Right lobe of liver (tissue), 6 donors: ENCODE measurements around the gene LCE1E. TPM values are rescaled to one million over a fixed set of nuclear protein-coding genes. Genes with fewer than 3 reads are reported as not detected.

Source experiments
- ATAC-seq, 4 donors: fragments of 200-7000 bp; cut with Tn5 transposase; one replicate each; pipeline ENCODE4 v1.9.1; 2020; ENCODE audit warnings: mild to moderate bottlenecking in 4 of 4, moderate library complexity in 4 of 4
- DNase-seq, 3 donors: peaks; one replicate each; pipeline ENCODE4 v3.0.0-alpha.2; 2020
- H3K27ac ChIP-seq, 3 donors: fragments of 200-600 bp; one replicate each; pipeline ENCODE4 v1.8.0; 2022
- H3K27me3 ChIP-seq, 2 donors: fragments of 200-600 bp; one replicate each; pipeline ENCODE4 v1.8.0; 2022
- H3K36me3 ChIP-seq, 4 donors: fragments of 200-600 bp; sonication (generic) in 1 of 4; one replicate each; pipeline versions ENCODE4 v1.5.1 to v1.8.0; 2017 to 2022; ENCODE audit warnings: control low read depth in 1 of 4
- H3K4me1 ChIP-seq, 4 donors: fragments of 200-600 bp; sonication (generic) in 1 of 4; one replicate each; pipeline versions ENCODE4 v1.5.1 to v1.8.0; 2017 to 2022; ENCODE audit warnings: control low read depth in 1 of 4
- H3K4me3 ChIP-seq, 3 donors: fragments of 200-600 bp; one replicate each; pipeline ENCODE4 v1.8.0; 2022
- H3K9me3 ChIP-seq, 4 donors: fragments of 200-600 bp; sonication (generic) in 1 of 4; one replicate each; pipeline versions ENCODE4 v1.5.1 to v1.8.0; 2017 to 2022; ENCODE audit warnings: control low read depth in 1 of 4
- POLR2A ChIP-seq: fragments of 450-650 bp; IDR thresholded peaks from one replicate; pipeline ENCODE4 v1.6.1; 2017; ENCODE audit warnings: antibody characterized with exemption, mild to moderate bottlenecking
- WGBS: methylation state at CpG from one replicate; pipeline ENCODE4 v1.1.6; 2018; ENCODE audit warnings: low coverage, low lambda C conversion rate; ENCODE audit not compliant: insufficient coverage; ENCODE audit errors: missing lambda C conversion rate; 5-methylcytosine and 5-hydroxymethylcytosine counted together
- intact Hi-C, 2 donors: fragments of 100-400 bp; cut with DNase I; formaldehyde crosslinking; loops; one replicate each; pipeline versions ENCODE4 v1.11.2 to v1.14.1; 2022
- total RNA-seq, 6 experiments: library from RNA; depleted of rRNA in 2 of 6; stranded (reverse); fragments of >200 nt in 2 of 6; fragmentation: NEBNext Ultra II Directional in 3 of 6; extraction: Animal tissue kit (Norgen Biotek cat#: 25700) in 3 of 6; gene quantifications; one replicate each; pipeline versions ENCODE4 v1.1.0 to v1.2.4, GENCODE V29; 2016 to 2023
- TF ChIP-seq, protein P1 (sequence below), 4 donors: fragments of 200-600 bp in 3 of 4; fragments of 450-650 bp in 1 of 4; IDR thresholded peaks; one replicate each; pipeline versions ENCODE4 v1.5.1 to v1.8.0; 2016 to 2022; ENCODE audit warnings: antibody characterized with exemption in 4 of 4, mild to moderate bottlenecking in 2 of 4
- donor health status: DM: no; HTN: yes; CAD: no.
- donor health status: DM: no; HTN: no; CAD: no.
- donor health status: DM: no; HTN: no; CAD: no.
- donor health status: DM: no; HTN: yes; CAD: no.
- donor health status: DM: no; HTN: yes; CAD: no.

Gene LCE1E
- total RNA-seq, 6 experiments from 2014 or later = not detected

DNA sequence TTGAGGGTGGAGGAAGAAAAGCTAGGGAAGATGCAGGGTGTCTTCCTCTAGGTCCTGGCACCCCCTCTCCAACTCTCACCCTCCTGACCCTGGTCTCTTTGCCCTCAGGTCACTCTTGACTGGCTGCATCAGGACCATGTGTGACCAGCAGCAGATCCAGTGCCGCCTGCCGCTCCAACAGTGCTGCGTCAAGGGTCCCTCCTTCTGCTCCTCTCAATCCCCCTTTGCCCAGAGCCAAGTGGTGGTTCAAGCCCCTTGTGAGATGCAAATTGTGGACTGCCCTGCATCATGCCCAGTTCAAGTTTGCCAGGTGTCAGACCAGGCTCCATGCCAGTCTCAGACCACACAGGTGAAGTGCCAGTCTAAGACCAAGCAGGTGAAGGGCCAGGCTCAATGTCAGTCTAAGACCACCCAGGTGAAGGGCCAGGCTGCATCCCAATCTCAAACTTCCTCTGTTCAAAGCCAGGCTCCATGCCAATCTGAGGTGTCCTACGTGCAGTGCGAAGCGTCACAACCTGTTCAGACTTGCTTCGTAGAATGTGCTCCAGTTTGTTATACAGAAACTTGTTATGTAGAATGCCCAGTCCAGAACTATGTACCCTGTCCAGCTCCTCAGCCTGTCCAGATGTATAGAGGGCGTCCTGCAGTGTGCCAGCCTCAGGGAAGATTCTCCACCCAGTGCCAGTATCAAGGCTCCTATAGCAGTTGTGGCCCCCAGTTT lies 26.4 kb upstream of the LCE1E start:
- Histone ChIP-seq H3K27me3 (no peaks in the 10 kb centered on the region), H3K36me3 (no peaks in the 10 kb centered on the region), H3K4me1 (no peaks in the 10 kb centered on the region), H3K9me3 (no peaks in the 10 kb centered on the region), H3K27ac (no peak overlapping the region), H3K4me3 (no peak overlapping the region)
- intact Hi-C loops = no loop called here
- no peak for DNase-seq
- ATAC-seq = no peak
- WGBS = 81% methylated on average over 3 of the region's 8 CpGs
- TF ChIP-seq POLR2A = no peak
- TF ChIP-seq, protein P1, sequence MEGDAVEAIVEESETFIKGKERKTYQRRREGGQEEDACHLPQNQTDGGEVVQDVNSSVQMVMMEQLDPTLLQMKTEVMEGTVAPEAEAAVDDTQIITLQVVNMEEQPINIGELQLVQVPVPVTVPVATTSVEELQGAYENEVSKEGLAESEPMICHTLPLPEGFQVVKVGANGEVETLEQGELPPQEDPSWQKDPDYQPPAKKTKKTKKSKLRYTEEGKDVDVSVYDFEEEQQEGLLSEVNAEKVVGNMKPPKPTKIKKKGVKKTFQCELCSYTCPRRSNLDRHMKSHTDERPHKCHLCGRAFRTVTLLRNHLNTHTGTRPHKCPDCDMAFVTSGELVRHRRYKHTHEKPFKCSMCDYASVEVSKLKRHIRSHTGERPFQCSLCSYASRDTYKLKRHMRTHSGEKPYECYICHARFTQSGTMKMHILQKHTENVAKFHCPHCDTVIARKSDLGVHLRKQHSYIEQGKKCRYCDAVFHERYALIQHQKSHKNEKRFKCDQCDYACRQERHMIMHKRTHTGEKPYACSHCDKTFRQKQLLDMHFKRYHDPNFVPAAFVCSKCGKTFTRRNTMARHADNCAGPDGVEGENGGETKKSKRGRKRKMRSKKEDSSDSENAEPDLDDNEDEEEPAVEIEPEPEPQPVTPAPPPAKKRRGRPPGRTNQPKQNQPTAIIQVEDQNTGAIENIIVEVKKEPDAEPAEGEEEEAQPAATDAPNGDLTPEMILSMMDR (IDR thresholded peaks at IDR 0.05) = no peak

DNA sequence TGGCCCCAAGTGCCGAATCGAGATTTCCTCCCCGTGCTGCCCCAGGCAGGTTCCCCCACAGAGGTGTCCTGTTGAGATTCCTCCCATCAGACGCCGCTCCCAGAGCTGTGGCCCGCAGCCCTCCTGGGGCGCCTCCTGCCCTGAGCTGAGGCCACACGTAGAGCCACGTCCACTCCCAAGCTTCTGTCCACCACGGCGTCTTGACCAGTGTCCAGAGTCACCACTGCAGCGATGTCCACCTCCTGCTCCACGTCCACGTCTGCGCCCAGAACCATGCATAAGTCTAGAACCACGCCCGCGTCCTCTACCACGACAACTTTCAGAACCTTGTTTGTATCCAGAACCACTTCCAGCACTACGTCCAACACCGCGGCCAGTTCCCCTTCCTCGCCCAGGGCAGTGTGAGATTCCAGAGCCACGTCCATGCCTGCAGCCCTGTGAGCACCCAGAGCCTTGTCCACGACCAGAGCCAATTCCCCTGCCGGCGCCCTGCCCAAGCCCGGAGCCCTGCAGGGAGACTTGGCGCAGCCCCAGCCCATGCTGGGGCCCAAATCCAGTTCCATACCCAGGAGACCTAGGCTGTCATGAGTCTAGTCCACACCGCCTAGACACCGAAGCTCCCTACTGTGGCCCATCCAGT lies 25.4 kb upstream of the LCE1E start:
- 75% methylated on average over 12 of the region's 31 CpGs for WGBS
- H3K4me3 ChIP-seq = no peak overlapping the region

DNA sequence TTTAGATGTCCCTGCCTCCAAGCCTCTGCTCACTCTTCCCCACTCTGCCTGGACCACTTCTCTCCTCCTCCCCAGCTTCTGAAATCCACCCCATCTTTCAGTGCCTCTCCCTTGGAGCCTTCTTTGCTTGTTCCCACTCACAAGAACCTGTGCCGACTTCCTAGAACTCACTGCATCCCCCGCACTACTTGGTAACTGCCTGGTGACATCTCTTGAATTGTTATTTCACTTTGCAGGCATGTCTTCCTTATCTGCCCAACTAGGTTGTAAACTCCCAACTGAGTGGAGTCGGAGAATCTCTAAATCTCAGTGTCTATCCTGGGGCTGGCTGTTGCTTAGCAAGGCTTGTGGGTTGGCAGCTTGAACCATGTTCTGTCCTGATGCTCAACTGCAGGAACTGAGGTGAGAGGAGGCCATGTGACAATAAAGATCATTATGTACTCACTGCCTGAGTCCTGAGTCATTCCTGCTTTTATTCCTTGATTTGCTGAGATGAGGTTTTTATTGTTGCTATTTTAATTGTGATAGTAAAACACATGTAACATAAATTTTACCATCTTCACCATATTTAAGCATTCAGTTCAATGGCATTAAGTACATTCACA lies 24.3 kb upstream of the LCE1E start:
- WGBS = 72% methylated on average over 3 of the region's 3 CpGs
- ATAC-seq = no peak
- intact Hi-C loops = no loop called here

More for the DNA sequence above, 25.4 kb upstream of the LCE1E start:
- H3K4me1 ChIP-seq = no peaks in the 10 kb centered on the region
- no peak for ATAC-seq
- no peaks in the 10 kb centered on the region for H3K27me3 ChIP-seq
- TF ChIP-seq, protein P1 (IDR thresholded peaks at IDR 0.05) = no peak
- no peak for TF ChIP-seq POLR2A
- intact Hi-C loops = no loop called here
- no peak for DNase-seq
- no peak overlapping the region for H3K27ac ChIP-seq
- no peaks in the 10 kb centered on the region for H3K36me3 ChIP-seq
- no peaks in the 10 kb centered on the region for H3K9me3 ChIP-seq

DNA sequence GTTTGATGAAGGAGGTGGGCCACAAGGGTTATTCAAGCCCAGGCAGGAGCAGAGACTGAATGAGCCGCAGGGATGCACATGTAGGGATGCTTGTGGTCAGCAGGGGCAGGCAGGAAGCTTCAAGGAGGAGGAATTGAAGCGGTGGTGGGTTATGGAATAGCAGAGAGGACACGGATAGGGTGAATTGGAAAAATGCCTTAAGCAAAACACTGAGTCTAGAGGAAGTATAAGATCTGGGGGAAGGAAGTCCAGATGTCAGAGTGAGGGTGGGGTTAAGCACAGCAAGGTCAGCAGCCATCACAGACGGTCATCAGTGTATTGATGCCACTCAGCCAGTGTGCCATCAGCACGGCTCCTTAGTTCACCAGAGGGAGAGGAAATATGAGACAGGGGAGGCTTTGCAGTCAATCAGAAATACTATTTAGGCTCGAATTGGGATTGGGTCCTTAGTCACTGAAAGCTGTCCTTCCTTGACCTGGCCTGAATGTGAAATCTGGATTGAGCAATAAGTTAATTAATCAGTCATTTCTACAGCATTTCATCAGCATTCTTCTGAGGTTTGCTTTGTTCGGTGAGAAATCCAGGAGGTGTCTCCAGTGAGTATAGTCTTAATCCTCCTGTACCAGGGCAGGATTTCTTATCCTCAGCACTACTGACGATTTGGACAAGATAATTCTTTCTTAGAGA lies 17.1 kb upstream of the LCE1E start:
- Histone ChIP-seq H3K27me3 (no peaks in the 10 kb centered on the region), H3K4me3 (no peak overlapping the region), H3K27ac (no peak overlapping the region), H3K4me1 (no peaks in the 10 kb centered on the region), H3K9me3 (no peaks in the 10 kb centered on the region), H3K36me3 (no peaks in the 10 kb centered on the region)
- TF ChIP-seq, protein P1 (IDR thresholded peaks at IDR 0.05) = no peak
- TF ChIP-seq POLR2A = no peak
- intact Hi-C loops = no loop called here
- ATAC-seq = no peak
- WGBS = 35% methylated on average over 6 of the region's 8 CpGs
- DNase-seq = no peak

More for the DNA sequence above, 24.3 kb upstream of the LCE1E start:
- no peak for TF ChIP-seq POLR2A
- TF ChIP-seq, protein P1 (IDR thresholded peaks at IDR 0.05) = no peak
- H3K27me3 ChIP-seq = no peaks in the 10 kb centered on the region
- no peak overlapping the region for H3K27ac ChIP-seq
- H3K4me3 ChIP-seq = no peak overlapping the region
- H3K9me3 ChIP-seq = no peaks in the 10 kb centered on the region
- no peak for DNase-seq
- no peaks in the 10 kb centered on the region for H3K36me3 ChIP-seq
- H3K4me1 ChIP-seq = no peaks in the 10 kb centered on the region
